Colonic mucosa (tissue), 4 donors: ENCODE results near the gene VSIG1. TPM values are rescaled to one million over a fixed set of nuclear protein-coding genes. Genes with fewer than 3 reads are reported as not detected.

Source experiments
- DNase-seq: peaks from one replicate; pipeline ENCODE4 v3.0.0-alpha.2; 2020
- H3K27ac ChIP-seq: fragments of 200-600 bp; one replicate; pipeline ENCODE4 v1.8.0; 2021
- H3K27me3 ChIP-seq: fragments of 200-600 bp; one replicate; pipeline ENCODE4 v1.8.0; 2021
- H3K36me3 ChIP-seq: fragments of 200-600 bp; one replicate; pipeline ENCODE4 v1.8.0; 2021
- H3K4me1 ChIP-seq: fragments of 200-600 bp; one replicate; pipeline ENCODE4 v1.8.0; 2021; ENCODE audit warnings: mild to moderate bottlenecking
- H3K4me3 ChIP-seq: fragments of 200-600 bp; one replicate; pipeline ENCODE4 v1.8.0; 2021
- H3K9ac ChIP-seq, 2 donors: one replicate each; pipeline ENCODE4 v1.7.0; 2013; ENCODE audit warnings: control low read depth in 2 of 2, low read depth in 2 of 2, low read length in 2 of 2
- H3K9me3 ChIP-seq: fragments of 200-600 bp; one replicate; pipeline ENCODE4 v1.8.0; 2021
- CTCF ChIP-seq: fragments of 200-600 bp; IDR thresholded peaks from one replicate; pipeline ENCODE4 v1.8.0; 2022; ENCODE audit warnings: antibody characterized with exemption, mild to moderate bottlenecking
- intact Hi-C: fragments of 100-400 bp; cut with DNase I; formaldehyde crosslinking; loops from one replicate; pipeline ENCODE4 v1.14.1; 2022
- total RNA-seq, 2 donors: library from RNA; stranded (reverse); fragmentation: NEBNext Ultra II Directional in 1 of 2; extraction: Animal tissue kit (Norgen Biotek cat#: 25700) in 1 of 2; gene quantifications; one replicate each; pipeline ENCODE4 v1.2.1, GENCODE V29; 2021
- donor health status: healthy.
- donor health status: DM: no; HTN: no; CAD: no.
- donor health status: DM: no; HTN: no; CAD: no.

VSIG1 gene
- total RNA-seq, 2 donors from 2014 or later: 0.16 to 0.62 TPM

GRCh38 chrX:108072746-108073145 is 27.9 kb downstream of the VSIG1 start:
- Histone ChIP-seq H3K9me3 (no peaks in the 10 kb centered on the region), H3K27ac (no peak overlapping the region), H3K36me3 (no peaks in the 10 kb centered on the region), H3K9ac (no peak overlapping the region), H3K27me3 (no peaks in the 10 kb centered on the region), H3K4me1 (no peaks in the 10 kb centered on the region), H3K4me3 (no peak overlapping the region)
- DNase-seq: no peak
- intact Hi-C loops: no loop called here
- no peak for TF ChIP-seq CTCF

DNA sequence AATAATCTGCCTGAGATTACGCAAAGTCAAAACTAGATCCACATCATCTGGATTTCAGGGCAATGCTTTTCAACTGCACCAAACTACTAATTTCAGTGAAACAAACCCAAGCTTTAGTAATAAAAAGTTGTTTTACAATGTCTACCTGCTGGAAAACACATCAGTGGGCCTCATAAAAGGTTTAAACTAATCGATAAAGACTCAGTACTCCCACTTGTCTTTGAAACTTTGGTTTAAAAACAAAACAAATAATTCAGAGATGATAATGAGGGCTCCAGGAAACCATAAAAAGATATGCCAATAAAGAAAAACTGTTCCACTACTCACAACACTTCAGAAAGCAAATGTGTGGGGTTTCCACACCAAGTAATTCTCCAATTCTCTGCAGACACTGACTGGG is 36.2 kb downstream of the VSIG1 start:
- Histone ChIP-seq H3K9ac (no peak overlapping the region), H3K4me1 (no peaks in the 10 kb centered on the region), H3K36me3 (no peaks in the 10 kb centered on the region), H3K9me3 (no peaks in the 10 kb centered on the region), H3K4me3 (no peak overlapping the region), H3K27me3 (no peaks in the 10 kb centered on the region), H3K27ac (no peak overlapping the region)
- no peak for TF ChIP-seq CTCF
- intact Hi-C loops: no loop called here
- DNase-seq: no peak

- H3K36me3 ChIP-seq: no peaks in the 10 kb centered on the region
- intact Hi-C loops: no loop called here
- no peaks in the 10 kb centered on the region for H3K4me1 ChIP-seq
- no peak for TF ChIP-seq CTCF
- H3K27me3 ChIP-seq: no peaks in the 10 kb centered on the region
- H3K4me3 ChIP-seq: no peak overlapping the region
- H3K9ac ChIP-seq: no peak overlapping the region
- no peak for DNase-seq
- no peaks in the 10 kb centered on the region for H3K9me3 ChIP-seq
- H3K27ac ChIP-seq: no peak overlapping the region
These were observed 42.9 kb downstream of the VSIG1 start for GRCh38 chrX:108087792-108088191.

DNA sequence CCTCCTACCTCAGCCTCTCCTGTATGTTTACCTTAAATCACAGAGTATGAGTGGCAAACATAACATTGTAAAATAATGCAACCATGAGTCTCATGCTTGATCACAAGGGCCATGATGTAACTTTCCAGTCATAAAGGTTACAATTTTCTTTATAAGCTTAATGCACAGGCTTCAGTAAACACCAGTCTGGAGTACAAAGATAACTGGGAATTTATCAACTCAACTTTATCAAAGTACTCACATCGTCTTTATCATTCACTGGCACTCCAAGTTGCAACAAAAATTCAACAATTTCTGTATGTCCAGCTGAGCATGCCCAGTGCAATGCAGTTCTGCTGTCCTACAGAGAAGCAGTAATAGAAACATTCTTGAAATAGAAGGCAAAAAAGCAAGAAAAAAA is 43.6 kb downstream of the VSIG1 start:
- no peak for TF ChIP-seq CTCF
- Histone ChIP-seq H3K9ac (no peak overlapping the region), H3K9me3 (no peaks in the 10 kb centered on the region), H3K27ac (no peak overlapping the region), H3K4me1 (no peaks in the 10 kb centered on the region), H3K36me3 (no peaks in the 10 kb centered on the region), H3K27me3 (no peaks in the 10 kb centered on the region), H3K4me3 (no peak overlapping the region)
- intact Hi-C loops: no loop called here
- DNase-seq: no peak

DNA sequence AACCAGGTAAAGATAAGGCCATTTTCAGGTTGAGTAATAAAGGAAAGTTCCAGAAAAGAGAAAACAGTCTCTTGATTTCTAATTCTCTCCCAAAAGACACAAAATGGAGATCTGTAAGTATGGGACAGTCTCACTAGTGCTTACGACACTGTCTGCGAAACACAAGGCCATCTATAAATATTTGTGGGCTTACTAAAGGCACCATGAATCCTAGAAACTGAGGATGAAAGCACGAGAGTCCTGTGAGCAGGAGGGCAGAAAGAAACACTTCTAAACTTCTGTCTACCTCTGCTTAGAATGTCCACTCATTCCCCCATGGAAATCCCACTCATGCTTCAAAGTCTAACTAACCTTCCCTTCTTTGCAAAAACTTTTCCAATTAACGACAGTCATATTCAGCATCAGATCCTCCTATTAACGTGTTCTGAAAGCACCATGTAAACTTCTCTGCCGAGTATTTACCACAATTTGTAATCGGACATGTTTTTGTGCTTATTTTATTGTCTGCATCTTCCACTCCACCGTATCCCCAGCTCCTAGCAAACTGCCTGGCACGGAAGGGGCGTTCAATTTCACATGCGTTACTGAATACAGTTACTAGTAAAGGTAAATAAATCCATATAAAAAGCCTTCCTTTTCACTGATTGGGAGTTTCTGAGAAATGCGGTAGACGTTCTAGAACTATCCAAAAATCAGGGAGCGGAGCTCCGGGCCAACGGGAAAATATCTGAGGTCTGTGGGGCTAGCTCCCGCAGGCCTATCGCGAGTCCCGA is 45.8 kb downstream of the VSIG1 start:
- DNase-seq: no peak
- H3K27ac ChIP-seq: peak overlapping the region; percentile 70
- no peaks in the 10 kb centered on the region for H3K4me1 ChIP-seq
- intact Hi-C loops: no loop called here
- H3K9me3 ChIP-seq: no peaks in the 10 kb centered on the region
- no peaks in the 10 kb centered on the region for H3K27me3 ChIP-seq
- H3K4me3 ChIP-seq: peak overlapping the region; percentile 48
- no peak for TF ChIP-seq CTCF
- no peaks in the 10 kb centered on the region for H3K36me3 ChIP-seq
- peak overlapping the region; percentile 76 to 81 for H3K9ac ChIP-seq
